SK-N-SH (cell line): ENCODE measurements around the gene TMEM115. TPM values are rescaled to one million over a fixed set of nuclear protein-coding genes. Genes with fewer than 3 reads are reported as not detected.

ENCODE experiments used
- CTCF ChIA-PET: fragments of 300-600, 350-600 bp; formaldehyde crosslinking; extraction: SDS; loops from one replicate; lab custom pipeline; 2021; lab: Yijun Ruan, JAX
- POLR2A ChIA-PET: fragments of 350-600 bp; sonication (Branson Sonifier 250); formaldehyde crosslinking; extraction: SDS; loops from one replicate; lab custom pipeline; 2020; ENCODE audit warnings: antibody characterized with exemption, inconsistent platforms; lab: Yijun Ruan, JAX
- DNase-seq: peaks from one replicate; pipeline ENCODE4 v3.0.0; 2012
- H2AFZ ChIP-seq: fragments of 200-600 bp; sonication (generic); 2 replicates; pipeline ENCODE4 v1.8.1; 2016; ENCODE audit warnings: antibody characterized with exemption, mild to moderate bottlenecking, low read depth
- H3F3A ChIP-seq: fragments of 200-600 bp; sonication (generic); replicated peaks from 2 replicates; pipeline ENCODE3; 2016; ENCODE audit warnings: antibody characterized with exemption, mild to moderate bottlenecking; ENCODE audit not compliant: insufficient read depth
- H3K27ac ChIP-seq, 2 experiments: fragments of 200-500 bp in 1 of 2; fragments of 200-600 bp in 1 of 2; sonication (Bioruptor generic) in 1 of 2; sonication (generic), shearing (Covaris generic) in 1 of 2; 2 replicates each; pipeline versions ENCODE4 v1.5.1 to v1.6.1; 2014 to 2016; ENCODE audit warnings: low read depth in 2 of 2, inconsistent platforms in 1 of 2, low read length in 1 of 2, mild to moderate bottlenecking in 1 of 2, mixed read lengths in 1 of 2
- H3K27me3 ChIP-seq: fragments of 200-600 bp; sonication (generic), shearing (Covaris generic); 2 replicates; pipeline ENCODE4 v1.6.1; 2016; ENCODE audit warnings: mixed run types; ENCODE audit not compliant: insufficient read depth
- H3K36me3 ChIP-seq, 2 experiments: fragments of 200-500 bp in 1 of 2; fragments of 200-600 bp in 1 of 2; sonication (Bioruptor generic) in 1 of 2; sonication (generic) in 1 of 2; replicated peaks in 1 of 2; 2 replicates each; pipeline versions ENCODE3 to v1.5.1; 2014 to 2016; ENCODE audit warnings: low read length in 1 of 2, mild to moderate bottlenecking in 1 of 2; ENCODE audit not compliant: insufficient read depth in 2 of 2, control insufficient read depth in 1 of 2
- H3K4me1 ChIP-seq, 2 experiments: fragments of 200-500 bp in 1 of 2; fragments of 200-600 bp in 1 of 2; sonication (Bioruptor generic) in 1 of 2; sonication (generic), shearing (Covaris generic) in 1 of 2; 2 replicates each; pipeline versions ENCODE4 v1.5.1 to v1.6.1; 2014 to 2016; ENCODE audit warnings: low read depth in 1 of 2, low read length in 1 of 2, mixed run types in 1 of 2; ENCODE audit not compliant: insufficient read depth in 2 of 2, control insufficient read depth in 1 of 2
- H3K4me2 ChIP-seq: fragments of 200-600 bp; sonication (generic), shearing (Covaris generic); 2 replicates; pipeline ENCODE4 v1.6.1; 2017; ENCODE audit warnings: mixed run types
- H3K4me3 ChIP-seq, 2 experiments: fragments of 200-500 bp in 1 of 2; fragments of 200-600 bp in 1 of 2; sonication (Bioruptor generic) in 1 of 2; sonication (generic), shearing (Covaris generic) in 1 of 2; 2 replicates each; pipeline versions ENCODE4 v1.5.1 to v1.8.1; 2014 to 2016; ENCODE audit warnings: low read depth in 2 of 2, inconsistent platforms in 1 of 2, low read length in 1 of 2, mild to moderate bottlenecking in 1 of 2, mixed read lengths in 1 of 2, moderate library complexity in 1 of 2
- H3K79me2 ChIP-seq: fragments of 200-600 bp; sonication (generic); 2 replicates; pipeline ENCODE4 v1.8.1; 2017; ENCODE audit warnings: mild to moderate bottlenecking; ENCODE audit not compliant: insufficient read depth
- H3K9ac ChIP-seq: fragments of 200-600 bp; sonication (generic); 2 replicates; pipeline ENCODE4 v1.6.1; 2017; ENCODE audit warnings: mixed run types
- H3K9me2 ChIP-seq: fragments of 200-600 bp; sonication (generic); 2 replicates; pipeline ENCODE4 v1.6.1; 2017; ENCODE audit warnings: mixed run types
- H3K9me3 ChIP-seq: fragments of 200-600 bp; sonication (generic); 2 replicates; pipeline ENCODE4 v1.6.1; 2017; ENCODE audit warnings: mixed run types, mild to moderate bottlenecking, moderate library complexity
- H4K20me1 ChIP-seq: fragments of 200-600 bp; sonication (generic); 2 replicates; pipeline ENCODE4 v1.6.1; 2017; ENCODE audit warnings: mild to moderate bottlenecking, mixed run types; ENCODE audit not compliant: insufficient read depth
- EP300 ChIP-seq, 2 experiments: IDR thresholded peaks; 2 replicates each; pipeline versions ENCODE4 v1.4.0 to v1.6.1; 2012; ENCODE audit warnings: borderline replicate concordance in 1 of 2, low read depth in 1 of 2, low read length in 1 of 2
- FOXJ3 ChIP-seq: sonication (generic); formaldehyde crosslinking; IDR thresholded peaks from 2 replicates; pipeline ENCODE4 v1.5.1; 2020; ENCODE audit warnings: mild to moderate bottlenecking, missing genetic modification reagents
- FOXM1 ChIP-seq: IDR thresholded peaks from 2 replicates; pipeline ENCODE4 v1.4.0; 2012; ENCODE audit warnings: low read depth, mild to moderate bottlenecking
- GATA2 ChIP-seq: sonication (generic); formaldehyde crosslinking; IDR thresholded peaks from 2 replicates; pipeline ENCODE4 v1.5.0; 2020; ENCODE audit warnings: mild to moderate bottlenecking, missing genetic modification reagents
- MAX ChIP-seq: IDR thresholded peaks from 2 replicates; pipeline ENCODE4 v1.4.0; 2012; ENCODE audit warnings: low read depth
- MEF2A ChIP-seq: IDR thresholded peaks from 2 replicates; pipeline ENCODE4 v1.4.0; 2012; ENCODE audit warnings: low read depth, borderline replicate concordance
- REST ChIP-seq: IDR thresholded peaks from 2 replicates; pipeline ENCODE4 v1.6.1; 2012; ENCODE audit warnings: mild to moderate bottlenecking, low read depth, low read length, moderate library complexity
- RFX5 ChIP-seq: IDR thresholded peaks from 2 replicates; pipeline ENCODE4 v1.6.1; 2012; ENCODE audit warnings: mild to moderate bottlenecking, improper control_type of control experiment, low read length
- TCF12 ChIP-seq: IDR thresholded peaks from 2 replicates; pipeline ENCODE4 v1.4.0; 2012
- TEAD4 ChIP-seq: IDR thresholded peaks from 2 replicates; pipeline ENCODE4 v1.4.0; 2012; ENCODE audit warnings: mild to moderate bottlenecking, borderline replicate concordance; ENCODE audit not compliant: insufficient read depth
- USF1 ChIP-seq: IDR thresholded peaks from 2 replicates; pipeline ENCODE4 v1.4.0; 2012; ENCODE audit warnings: low read depth, borderline replicate concordance
- USF2 ChIP-seq: fragments of 150-350 bp; IDR thresholded peaks from 2 replicates; pipeline ENCODE4 v1.6.1; 2017; ENCODE audit warnings: antibody characterized with exemption, low read length, low read depth, borderline replicate concordance
- YY1 ChIP-seq: IDR thresholded peaks from 2 replicates; pipeline ENCODE4 v1.4.0; 2012; ENCODE audit warnings: low read depth, mild to moderate bottlenecking
- ZBTB33 ChIP-seq: IDR thresholded peaks from 2 replicates; pipeline ENCODE4 v1.4.0; 2012; ENCODE audit warnings: low read depth, borderline replicate concordance
- WGBS: methylation state at CpG from one replicate; pipeline ENCODE4 v1.1.6; 2017; ENCODE audit warnings: low lambda C conversion rate; 5-methylcytosine and 5-hydroxymethylcytosine counted together
- polyA plus RNA-seq, 3 experiments: library from polyadenylated mRNA; depleted of rRNA; stranded (reverse); fragments of >200 nt; gene quantifications; 2 replicates each; pipeline ENCODE4 v1.2.3, GENCODE V29; 2012

Gene TMEM115
- polyA plus RNA-seq, 1 of the 3 experiments (the other 2 are of a cell fraction): 47.8 TPM

- TF ChIP-seq ZBTB33 (no peak), YY1 (no peak), MAX (no peak), TCF12 (no peak), GATA2 (CRISPR knock-in tag) (no peak), FOXM1 (no peak), USF1 (no peak)
- TF ChIP-seq, all 33 proteins: peak for 0
Measured at GRCh38 chr3:50354186-50354764, 5.0 kb downstream of the TMEM115 start (continued).

- ChIA-PET POLR2A (interaction anchor here (0.7 to 4.6 kb wide), 5 partner anchors 9 to 214 kb away, joined by 3 to 13 read pairs (median 6); partner anchors contain the start of gene C3orf18), CTCF (interaction anchor here (0.7 to 6.4 kb wide), 18 partner anchors 15 to 262 kb away, joined by 3 to 57 read pairs (median 5); partner anchors contain the start of gene HYAL1)
- Histone ChIP-seq H3K9me2 (no peaks in the 10 kb centered on the region), H3K9me3 (no peaks in the 10 kb centered on the region), H3K36me3 (peaks cover 21 to 52% of the 10 kb centered on the region in 2 experiments), H3K4me1 (peaks cover 19 to 74% of the 10 kb centered on the region in 2 experiments; a peak in 2 of 4 replicates), H3K27ac (peak overlapping the region; percentile 20 to 21; a peak in 1 of 4 replicates), H2AFZ (no peak overlapping the region), H3K27me3 (no peaks in the 10 kb centered on the region), H3F3A (peaks cover 7% of the 10 kb centered on the region), H4K20me1 (peaks cover 57% of the 10 kb centered on the region), H3K9ac (no peak overlapping the region), H3K79me2 (peaks cover 88% of the 10 kb centered on the region), H3K4me2 (no peak overlapping the region), H3K4me3 (no peak overlapping the region)
- TF ChIP-seq EP300 (IDR thresholded peaks at IDR 0.05; ENCODE audit: borderline replicate concordance in 1 of 2, low read depth in 1 of 2, low read length in 1 of 2) (no peak), RFX5 (no peak)
- DNase-seq: no peak
- WGBS: 82% methylated on average over 7 of the region's 12 CpGs
Measured at GRCh38 chr3:50353245-50354004, 5.9 kb downstream of the TMEM115 start.

- ChIA-PET POLR2A (interaction anchor here (0.6 to 4.6 kb wide), 4 partner anchors 10 to 536 kb away, joined by 3 to 13 read pairs (median 6); no protein-coding TSS in a partner anchor), CTCF (interaction anchor here (0.7 to 6.4 kb wide), 14 partner anchors 15 to 196 kb away, joined by 3 to 57 read pairs (median 6); no protein-coding TSS in a partner anchor)
- Histone ChIP-seq H3K4me2 (no peak overlapping the region), H3K9ac (no peak overlapping the region), H3K79me2 (peaks cover 82% of the 10 kb centered on the region), H3K9me3 (no peaks in the 10 kb centered on the region), H3K36me3 (peaks cover 18 to 56% of the 10 kb centered on the region in 2 experiments), H4K20me1 (peaks cover 51% of the 10 kb centered on the region), H2AFZ (no peak overlapping the region), H3K9me2 (no peaks in the 10 kb centered on the region), H3K4me1 (peaks cover 19 to 74% of the 10 kb centered on the region in 2 experiments; a peak in 2 of 4 replicates), H3K27me3 (no peaks in the 10 kb centered on the region), H3K4me3 (no peak overlapping the region), H3K27ac (0 out of 4 replicates have a peak overlapping the region, but pooled peaks have one; percentile 20 to 21), H3F3A (peaks cover 10% of the 10 kb centered on the region)
- 26% methylated on average over 2 of the region's 2 CpGs for WGBS
- no peak for DNase-seq
- TF ChIP-seq MEF2A: no peak
- TF ChIP-seq GATA2 (CRISPR knock-in tag): no peak
- no peak for TF ChIP-seq FOXM1
- TF ChIP-seq USF2: no peak
- TF ChIP-seq REST: no peak
- TF ChIP-seq FOXJ3 (CRISPR knock-in tag): no peak
- TF ChIP-seq TEAD4: no peak
Measured at GRCh38 chr3:50352781-50353180, 6.5 kb downstream of the TMEM115 start.
